ENCODE data around the gene FBXL16. TPM values are rescaled to one million over a fixed set of nuclear protein-coding genes. Genes with fewer than 3 reads are reported as not detected.

FBXL16 gene
- total and polyA plus RNA-seq, 2 experiments from 2014 or later = 0.29 to 0.54 TPM

DNA sequence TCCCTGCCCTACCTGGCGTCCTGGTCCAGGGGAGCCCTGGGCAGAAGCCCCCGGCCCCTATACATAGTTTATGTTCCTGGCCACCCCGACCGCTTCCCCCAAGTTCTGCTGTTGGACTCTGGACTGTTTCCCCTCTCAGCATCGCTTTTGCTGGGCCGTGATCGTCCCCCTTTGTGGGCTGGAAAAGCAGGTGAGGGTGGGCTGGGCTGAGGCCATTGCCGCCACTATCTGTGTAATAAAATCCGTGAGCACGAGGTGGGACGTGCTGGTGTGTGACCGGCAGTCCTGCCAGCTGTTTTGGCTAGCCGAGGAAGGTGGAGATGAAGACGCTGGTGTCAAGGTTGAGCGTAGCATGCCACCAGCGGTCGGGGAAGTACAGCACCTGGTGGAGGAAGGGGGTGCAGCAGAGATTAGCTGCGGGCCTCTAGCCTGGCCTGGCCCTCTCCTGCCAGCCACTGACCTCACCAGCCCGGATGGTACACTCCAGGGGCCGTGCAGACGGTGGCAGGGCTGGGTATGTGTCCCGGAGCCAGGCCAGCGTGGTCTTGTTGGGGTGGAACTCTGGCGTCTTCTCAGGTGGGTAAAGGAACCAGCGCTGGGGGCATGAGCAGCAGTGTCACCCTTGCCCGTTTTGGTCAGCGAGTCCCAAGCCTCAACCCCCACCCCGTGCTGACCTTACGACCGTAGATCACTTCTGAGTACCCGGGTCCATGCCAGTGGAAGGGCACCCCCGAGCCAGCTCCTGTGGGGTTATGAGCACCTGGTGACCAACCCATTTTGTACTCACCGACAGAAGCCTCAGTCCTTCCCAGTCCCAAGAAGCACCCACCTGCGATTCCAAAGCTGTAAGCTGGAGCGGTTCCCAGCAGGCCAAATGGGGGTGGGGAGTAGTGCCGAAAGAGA is 22.9 kb downstream of the FBXL16 start:
- H3K9me3 ChIP-seq (ENCODE audit: low read depth) = no peaks in the 10 kb centered on the region
- H3K4me2 ChIP-seq (ENCODE audit: unreplicated experiment) = peak overlapping the region; percentile 73
- peak overlapping the region; percentile 70 for H3K4me3 ChIP-seq
- H3K27ac ChIP-seq = no peak overlapping the region
- H3K9ac ChIP-seq = peak overlapping the region; percentile 68
- H4K20me1 ChIP-seq (ENCODE audit: insufficient read depth) = no peaks in the 10 kb centered on the region
- WGBS, 2 experiments (ENCODE audit: low coverage in 1 of 2, low lambda C conversion rate in 2 of 2, missing lambda C conversion rate in 2 of 2) = 81 to 83% methylated on average over 36 of the region's 36 CpGs
- H3K9me2 ChIP-seq (ENCODE audit: insufficient read depth) = no peaks in the 10 kb centered on the region
- DNase-seq = no peak
- in situ Hi-C loops (cut with MboI) = no loop called here
- no peaks in the 10 kb centered on the region for H3K27me3 ChIP-seq (replicated peaks; ENCODE audit: insufficient read depth)
- H2AFZ ChIP-seq = no peak overlapping the region
- H3F3A ChIP-seq (ENCODE audit: insufficient read depth) = peaks cover 15% of the 10 kb centered on the region; the same call in 1 of the 2 replicates
- H3K79me2 ChIP-seq (ENCODE audit: insufficient read depth) = peaks cover 45% of the 10 kb centered on the region
- peaks cover 11% of the 10 kb centered on the region; the same call in 1 of the 2 replicates for H3K36me3 ChIP-seq (ENCODE audit: low read depth)
- H3K4me1 ChIP-seq (ENCODE audit: insufficient read depth) = peaks cover 15% of the 10 kb centered on the region
- TF ChIP-seq EZH2phosphoT487 (IDR thresholded peaks at IDR 0.05; ENCODE audit: insufficient read depth, low read depth) = no peak

DNA sequence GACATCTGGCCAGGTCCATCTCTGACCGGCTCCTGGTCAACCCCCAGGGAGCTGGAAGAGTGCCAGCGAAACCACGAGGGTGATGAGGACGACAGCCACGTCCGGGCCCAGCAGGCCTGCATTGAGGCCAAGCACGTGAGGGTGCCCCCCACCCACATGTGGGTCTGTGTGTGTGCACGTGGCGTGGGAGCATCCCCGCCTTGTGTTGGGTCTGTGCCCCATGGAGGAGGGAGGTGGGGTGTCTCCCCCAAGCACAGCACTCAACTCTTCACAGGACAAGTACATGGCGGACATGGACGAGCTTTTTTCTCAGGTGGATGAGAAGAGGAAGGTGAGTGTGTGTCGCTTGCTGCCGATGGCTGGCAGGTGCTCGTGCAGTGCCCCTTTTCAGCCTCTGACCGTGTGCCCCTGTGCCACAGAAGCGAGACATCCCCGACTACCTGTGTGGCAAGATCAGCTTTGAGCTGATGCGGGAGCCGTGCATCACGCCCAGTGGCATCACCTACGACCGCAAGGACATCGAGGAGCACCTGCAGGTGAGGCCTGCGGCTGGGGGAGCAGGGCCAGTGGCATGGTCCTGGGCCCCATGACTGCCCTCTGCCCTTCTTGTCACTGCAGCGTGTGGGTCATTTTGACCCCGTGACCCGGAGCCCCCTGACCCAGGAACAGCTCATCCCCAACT is 23.7 kb downstream of the FBXL16 start:
- H3K27ac ChIP-seq = peak overlapping the region; percentile 63; the same call in 1 of the 2 replicates
- TF ChIP-seq EZH2phosphoT487 (IDR thresholded peaks at IDR 0.05; ENCODE audit: insufficient read depth, low read depth) (no peak), EZH2 (IDR thresholded peaks at IDR 0.05; ENCODE audit: insufficient read depth, poor library complexity, severe bottlenecking) (no peak)

DNA sequence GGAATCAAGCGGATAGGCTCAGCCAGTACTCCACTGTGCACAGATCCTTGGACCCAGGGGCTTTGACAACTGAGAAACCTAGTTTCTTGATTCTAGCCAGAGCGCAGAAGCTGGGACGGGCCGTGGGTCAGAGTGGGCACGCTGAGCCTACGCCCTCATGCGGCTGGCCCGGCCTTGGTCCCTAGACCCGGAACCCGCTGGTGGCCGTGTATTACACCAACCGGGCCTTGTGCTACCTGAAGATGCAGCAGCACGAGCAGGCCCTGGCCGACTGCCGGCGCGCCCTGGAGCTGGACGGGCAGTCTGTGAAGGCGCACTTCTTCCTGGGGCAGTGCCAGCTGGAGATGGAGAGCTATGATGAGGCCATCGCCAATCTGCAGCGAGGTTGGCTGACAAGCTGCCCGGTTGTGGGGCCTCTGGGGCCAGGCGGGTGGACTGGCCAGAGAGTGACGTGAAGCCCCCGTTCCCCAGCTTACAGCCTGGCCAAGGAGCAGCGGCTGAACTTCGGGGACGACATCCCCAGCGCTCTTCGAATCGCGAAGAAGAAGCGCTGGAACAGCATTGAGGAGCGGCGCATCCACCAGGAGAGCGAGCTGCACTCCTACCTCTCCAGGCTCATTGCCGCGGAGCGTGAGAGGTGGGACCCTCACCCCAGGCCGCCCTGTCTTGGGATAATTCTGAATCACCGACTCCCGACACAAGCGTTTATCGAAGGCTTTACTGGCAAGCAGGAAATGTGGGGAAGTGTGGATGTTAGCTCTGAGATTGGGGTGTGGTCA is 24.4 kb downstream of the FBXL16 start:
- in situ Hi-C loops (cut with MboI) = no loop called here
- Histone ChIP-seq H3K9me2 (ENCODE audit: insufficient read depth) (no peaks in the 10 kb centered on the region), H2AFZ (no peak overlapping the region), H3K27ac (peak overlapping the region; percentile 63), H3K9ac (peak overlapping the region; percentile 85), H3K4me1 (ENCODE audit: insufficient read depth) (peaks cover 15% of the 10 kb centered on the region), H3K9me3 (ENCODE audit: low read depth) (no peaks in the 10 kb centered on the region), H4K20me1 (ENCODE audit: insufficient read depth) (no peaks in the 10 kb centered on the region), H3K27me3 (replicated peaks; ENCODE audit: insufficient read depth) (no peaks in the 10 kb centered on the region), H3K36me3 (ENCODE audit: low read depth) (peaks cover 11% of the 10 kb centered on the region; the same call in 1 of the 2 replicates), H3K79me2 (ENCODE audit: insufficient read depth) (peaks cover 40% of the 10 kb centered on the region), H3K4me2 (ENCODE audit: unreplicated experiment) (peak overlapping the region; percentile 94), H3K4me3 (peak overlapping the region; percentile 77), H3F3A (ENCODE audit: insufficient read depth) (peaks cover 15% of the 10 kb centered on the region; the same call in 1 of the 2 replicates)
- peak; percentile 88 for DNase-seq
- no peak for TF ChIP-seq EZH2phosphoT487 (IDR thresholded peaks at IDR 0.05; ENCODE audit: insufficient read depth, low read depth)
- WGBS, 2 experiments (ENCODE audit: low coverage in 1 of 2, low lambda C conversion rate in 2 of 2, missing lambda C conversion rate in 2 of 2) = 42 to 44% methylated on average over 43 to 44 of the region's 44 CpGs

More for the DNA sequence above, 23.7 kb downstream of the FBXL16 start:
- H3K27me3 ChIP-seq (replicated peaks; ENCODE audit: insufficient read depth) = no peaks in the 10 kb centered on the region
- H3K79me2 ChIP-seq (ENCODE audit: insufficient read depth) = peaks cover 45% of the 10 kb centered on the region
- H4K20me1 ChIP-seq (ENCODE audit: insufficient read depth) = no peaks in the 10 kb centered on the region
- H3K9ac ChIP-seq = peak overlapping the region; percentile 85
- WGBS, 2 experiments (ENCODE audit: low coverage in 1 of 2, low lambda C conversion rate in 2 of 2, missing lambda C conversion rate in 2 of 2) = 68 to 74% methylated on average over 28 of the region's 28 CpGs
- H3K9me2 ChIP-seq (ENCODE audit: insufficient read depth) = no peaks in the 10 kb centered on the region
- H3K4me1 ChIP-seq (ENCODE audit: insufficient read depth) = peaks cover 15% of the 10 kb centered on the region
- H2AFZ ChIP-seq = no peak overlapping the region
- peak overlapping the region; percentile 94 for H3K4me2 ChIP-seq (ENCODE audit: unreplicated experiment)
- no peak for DNase-seq
- in situ Hi-C loops (cut with MboI) = no loop called here
- peaks cover 11% of the 10 kb centered on the region; the same call in 1 of the 2 replicates for H3K36me3 ChIP-seq (ENCODE audit: low read depth)
- no peaks in the 10 kb centered on the region for H3K9me3 ChIP-seq (ENCODE audit: low read depth)
- peak overlapping the region; percentile 77 for H3K4me3 ChIP-seq
- peaks cover 15% of the 10 kb centered on the region; the same call in 1 of the 2 replicates for H3F3A ChIP-seq (ENCODE audit: insufficient read depth)

DNA sequence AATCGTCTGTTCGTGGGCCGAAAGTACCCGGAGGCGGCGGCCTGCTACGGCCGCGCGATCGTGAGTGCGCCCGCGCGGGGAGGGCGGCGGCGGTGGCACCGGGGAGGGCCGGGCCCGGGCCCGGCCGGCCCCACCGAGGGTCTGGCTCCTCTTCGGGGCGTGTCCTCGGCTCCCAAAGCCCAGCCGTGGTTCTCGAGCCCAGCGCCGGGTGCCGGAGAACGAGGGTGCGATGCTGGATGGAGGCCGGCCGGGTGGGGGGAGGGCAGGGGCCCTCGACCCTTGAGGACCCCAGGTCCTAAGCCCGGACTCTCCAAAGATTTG is 25.0 kb downstream of the FBXL16 start:
- in situ Hi-C loops (cut with MboI) = no loop called here
- WGBS, 2 experiments (ENCODE audit: low coverage in 1 of 2, low lambda C conversion rate in 2 of 2, missing lambda C conversion rate in 2 of 2) = 0 to 1% methylated on average over 29 to 32 of the region's 38 CpGs
- Histone ChIP-seq H3K79me2 (ENCODE audit: insufficient read depth) (peaks cover 34% of the 10 kb centered on the region), H3K27ac (peak overlapping the region; percentile 63), H3K36me3 (ENCODE audit: low read depth) (peaks cover 11% of the 10 kb centered on the region; the same call in 1 of the 2 replicates), H3K9me3 (ENCODE audit: low read depth) (no peaks in the 10 kb centered on the region), H3K9ac (peak overlapping the region; percentile 85), H4K20me1 (ENCODE audit: insufficient read depth) (no peaks in the 10 kb centered on the region), H3F3A (ENCODE audit: insufficient read depth) (peaks cover 15% of the 10 kb centered on the region; the same call in 1 of the 2 replicates), H3K4me2 (ENCODE audit: unreplicated experiment) (peak overlapping the region; percentile 94), H3K4me3 (peak overlapping the region; percentile 77), H3K9me2 (ENCODE audit: insufficient read depth) (no peaks in the 10 kb centered on the region), H2AFZ (0 out of 2 replicates have a peak overlapping the region, but pooled peaks have one; percentile 62), H3K27me3 (replicated peaks; ENCODE audit: insufficient read depth) (no peaks in the 10 kb centered on the region), H3K4me1 (ENCODE audit: insufficient read depth) (peaks cover 15% of the 10 kb centered on the region)
- no peak for TF ChIP-seq EZH2 (IDR thresholded peaks at IDR 0.05; ENCODE audit: insufficient read depth, poor library complexity, severe bottlenecking)
- TF ChIP-seq EZH2phosphoT487 (IDR thresholded peaks at IDR 0.05; ENCODE audit: insufficient read depth, low read depth) = no peak
- no peak for DNase-seq

Measured in GM23248 (cell line).